Lung (tissue), 12 donors: ENCODE results near the gene KIAA0232. TPM values are rescaled to one million over a fixed set of nuclear protein-coding genes. Genes with fewer than 3 reads are reported as not detected.

ENCODE experiments used
- ATAC-seq: fragments of 200-7000 bp; cut with Tn5 transposase; one replicate; pipeline ENCODE4 v1.9.1; 2020; ENCODE audit warnings: moderate number of reproducible peaks; ENCODE audit not compliant: insufficient read depth, low FRiP score
- DNase-seq, 3 donors: peaks; one replicate each; pipeline ENCODE4 v3.0.0-alpha.2; 2013 to 2017
- H3K27ac ChIP-seq, 2 donors: one replicate each; pipeline ENCODE4 v1.5.1; 2013; ENCODE audit warnings: mild to moderate bottlenecking in 2 of 2, moderate library complexity in 2 of 2, control low read depth in 1 of 2, inconsistent platforms in 1 of 2, low read depth in 1 of 2, low read length in 1 of 2
- H3K27me3 ChIP-seq, 3 donors: one replicate each; pipeline ENCODE4 v1.5.1; 2013; ENCODE audit warnings: low read length in 2 of 3; ENCODE audit not compliant: control insufficient read depth in 3 of 3, insufficient read depth in 3 of 3
- H3K36me3 ChIP-seq, 4 donors: one replicate each; pipeline ENCODE4 v1.5.1; 2013; ENCODE audit warnings: low read length in 4 of 4, mild to moderate bottlenecking in 1 of 4, moderate library complexity in 1 of 4; ENCODE audit not compliant: control insufficient read depth in 4 of 4, insufficient read depth in 4 of 4
- H3K4me1 ChIP-seq, 5 donors: one replicate each; pipeline ENCODE4 v1.5.1; 2013; ENCODE audit warnings: low read length in 5 of 5, mild to moderate bottlenecking in 2 of 5, moderate library complexity in 1 of 5; ENCODE audit not compliant: control insufficient read depth in 5 of 5, insufficient read depth in 5 of 5
- H3K4me3 ChIP-seq: one replicate; pipeline ENCODE4 v1.5.1; 2013; ENCODE audit warnings: mild to moderate bottlenecking, control low read depth, moderate library complexity
- H3K9ac ChIP-seq, 2 donors: one replicate each; pipeline ENCODE4 v1.5.1; 2013; ENCODE audit warnings: low read length in 2 of 2, control low read depth in 1 of 2; ENCODE audit not compliant: insufficient read depth in 1 of 2
- H3K9me3 ChIP-seq, 4 donors: one replicate each; pipeline ENCODE4 v1.5.1; 2013; ENCODE audit warnings: low read length in 3 of 4, mild to moderate bottlenecking in 1 of 4, moderate library complexity in 1 of 4; ENCODE audit not compliant: control insufficient read depth in 4 of 4, insufficient read depth in 3 of 4
- CTCF ChIP-seq: IDR thresholded peaks from 2 replicates; pipeline ENCODE4 v1.5.1; 2012; ENCODE audit warnings: mild to moderate bottlenecking; ENCODE audit errors: control extremely low read depth, extremely low read depth
- WGBS, 2 donors: extraction: QIAGEN DNeasy Blood & Tissue Kit; methylation state at CpG; one replicate each; pipeline ENCODE4 v1.1.7; 2013; 5-methylcytosine and 5-hydroxymethylcytosine counted together
- polyA plus RNA-seq, 2 donors: library from polyadenylated mRNA; stranded (reverse); fragments of 200-250 nt; gene quantifications; one replicate each; pipeline ENCODE4 v1.2.1, GENCODE V29; 2013
- total RNA-seq, 2 donors: library from RNA; depleted of rRNA in 1 of 2; stranded (reverse); fragments of >200 nt in 1 of 2; gene quantifications; one replicate each; pipeline ENCODE4 v1.2.1, GENCODE V29; 2014 to 2021
- donor health status: control.
- donor health status: control.
- donor health status: Bipolar disorder and iron deficiency.
- donor health status: healthy.
- donor health status: DM: yes; HTN: yes; CAD: no.

Gene KIAA0232
- total and polyA plus RNA-seq, 4 donors = 6.8 to 34.6 (median 18.7) TPM

GRCh38 chr4:6820695-6821094 lies 38.2 kb downstream of the KIAA0232 start:
- Histone ChIP-seq H3K4me1 (peaks cover 0 to 9% (median 0%) of the 10 kb centered on the region in 5 donors), H3K9ac (no peak overlapping the region), H3K27ac (no peak overlapping the region), H3K9me3 (peaks cover 2 to 8% (median 6%) of the 10 kb centered on the region in 4 donors), H3K36me3 (peaks cover 4 to 18% (median 12%) of the 10 kb centered on the region in 4 donors), H3K27me3 (no peaks in the 10 kb centered on the region), H3K4me3 (no peak overlapping the region)
- 98 to 100% methylated on average over 1 of the region's 1 CpG for WGBS, 2 donors
- DNase-seq = no peak
- no peak for ATAC-seq
- TF ChIP-seq CTCF = no peak

- TF ChIP-seq CTCF = no peak
- 95 to 97% methylated on average over 2 of the region's 2 CpGs for WGBS, 2 donors
- Histone ChIP-seq H3K27me3 (no peaks in the 10 kb centered on the region), H3K9ac (no peak overlapping the region), H3K36me3 (peaks cover 4 to 23% (median 12%) of the 10 kb centered on the region in 4 donors), H3K9me3 (peaks cover 2 to 6% (median 5%) of the 10 kb centered on the region in 4 donors), H3K4me1 (peaks cover 0 to 10% (median 0%) of the 10 kb centered on the region in 5 donors), H3K27ac (peak overlapping the region in 1 of 2 donors; percentile 3), H3K4me3 (no peak overlapping the region)
- ATAC-seq (no peak), DNase-seq (no peak)
These were observed 41.5 kb downstream of the KIAA0232 start for GRCh38 chr4:6824071-6824470.

- no peak for ATAC-seq
- DNase-seq = no peak
- Histone ChIP-seq H3K4me1 (peaks cover 0 to 15% (median 0%) of the 10 kb centered on the region in 5 donors), H3K9me3 (peaks cover 1 to 6% (median 3%) of the 10 kb centered on the region in 4 donors), H3K27ac (peak overlapping the region in 1 of 2 donors; percentile 3), H3K9ac (no peak overlapping the region), H3K36me3 (peaks cover 2 to 24% (median 13%) of the 10 kb centered on the region in 4 donors), H3K27me3 (no peaks in the 10 kb centered on the region), H3K4me3 (no peak overlapping the region)
- WGBS, 2 donors = 90 to 92% methylated on average over 5 of the region's 5 CpGs
- TF ChIP-seq CTCF = no peak
These were observed 42.4 kb downstream of the KIAA0232 start for GRCh38 chr4:6824772-6825402.
